Ovary (tissue), 9 donors: ENCODE results near the gene CAMTA1. TPM values are rescaled to one million over a fixed set of nuclear protein-coding genes. Genes with fewer than 3 reads are reported as not detected.

ENCODE experiments used
- DNase-seq, 5 donors: peaks; one replicate each; pipeline ENCODE4 v3.0.0-alpha.2; 2019 to 2020
- H3K27ac ChIP-seq, 2 donors: fragments of 200-600 bp; one replicate each; pipeline versions ENCODE4 v1.5.1 to v1.8.0; 2019 to 2022
- H3K27me3 ChIP-seq: fragments of 200-600 bp; one replicate; pipeline ENCODE4 v1.8.0; 2022
- H3K36me3 ChIP-seq: fragments of 200-600 bp; sonication (generic); one replicate; pipeline ENCODE4 v1.5.1; 2019
- H3K4me1 ChIP-seq: one replicate; pipeline ENCODE4 v1.8.1; 2013; ENCODE audit warnings: mild to moderate bottlenecking, moderate library complexity; ENCODE audit not compliant: insufficient read depth
- H3K4me3 ChIP-seq: fragments of 200-600 bp; sonication (generic); one replicate; pipeline ENCODE4 v1.5.1; 2017
- H3K9me3 ChIP-seq, 2 donors: fragments of 200-600 bp in 1 of 2; sonication (generic) in 1 of 2; one replicate each; pipeline versions ENCODE4 v1.5.1 to v1.8.1; 2013 to 2019; ENCODE audit warnings: mild to moderate bottlenecking in 1 of 2, moderate library complexity in 1 of 2
- CTCF ChIP-seq, 3 donors: fragments of 450-650 bp in 2 of 3; fragments of 200-600 bp in 1 of 3; IDR thresholded peaks; one replicate each; pipeline versions ENCODE4 v1.5.1 to v1.8.0; 2016 to 2022; ENCODE audit warnings: antibody characterized with exemption in 3 of 3, mild to moderate bottlenecking in 1 of 3
- EP300 ChIP-seq: sonication (generic); formaldehyde crosslinking; IDR thresholded peaks from one replicate; pipeline ENCODE4 v1.6.1; 2017; ENCODE audit warnings: antibody characterized with exemption
- POLR2A ChIP-seq: fragments of 450-650 bp; IDR thresholded peaks from one replicate; pipeline ENCODE4 v1.6.1; 2017; ENCODE audit warnings: antibody characterized with exemption, mild to moderate bottlenecking, moderate library complexity
- WGBS, 3 donors: extraction: QIAGEN DNeasy Blood & Tissue Kit in 1 of 3; methylation state at CpG; one replicate each; pipeline versions ENCODE4 v1.1.5 to v1.1.7; 2013 to 2017; 5-methylcytosine and 5-hydroxymethylcytosine counted together
- intact Hi-C, 4 donors: fragments of 100-400 bp; cut with DNase I; formaldehyde crosslinking; loops; one replicate each; pipeline versions ENCODE4 v1.11.0 to v1.15.1; 2022 to 2023
- polyA plus RNA-seq, 2 donors: library from polyadenylated mRNA; stranded (reverse); fragments of 200-250 nt in 1 of 2; fragments of 350-450 nt in 1 of 2; fragmentation: Illumina TruSeq in 1 of 2; extraction: RNeasy Lipid Tissue Mini Kit (QIAGEN cat#74804) in 1 of 2; gene quantifications; one replicate each; pipeline ENCODE4 v1.2.3, GENCODE V29; 2013 to 2014
- total RNA-seq, 7 donors: library from RNA; depleted of rRNA in 2 of 7; stranded (reverse); fragments of >200 nt in 2 of 7; fragmentation: NEBNext Ultra II Directional in 3 of 7; extraction: Animal tissue kit (Norgen Biotek cat#: 25700) in 3 of 7; gene quantifications; one replicate each; pipeline versions ENCODE4 v1.1.0 to v1.2.4, GENCODE V29; 2016 to 2023
- donor health status: DM: no; HTN: no; CAD: no; lungs with moderate emphysema.
- donor health status: DM: no; HTN: no; CAD: no.
- donor health status: Bipolar disorder and iron deficiency.
- donor health status: DM: yes; HTN: yes; CAD: no.
- donor health status: DM: no; HTN: no; CAD: no.
- donor health status: DM: yes; HTN: yes; CAD: no.

The CAMTA1 gene
- total and polyA plus RNA-seq, 9 donors, result 51.1 to 150 (median 67.4) TPM

- Histone ChIP-seq H3K27me3 (no peaks in the 10 kb centered on the region), H3K4me3 (no peak overlapping the region), H3K9me3 (peaks cover 0 to 4% of the 10 kb centered on the region in 2 donors), H3K4me1 (no peaks in the 10 kb centered on the region), H3K27ac (no peak overlapping the region), H3K36me3 (no peaks in the 10 kb centered on the region)
- intact Hi-C loops, result no loop called here
- WGBS, 3 donors, result 78 to 89% (median 82%) methylated on average over 4 of the region's 4 CpGs
- no peak for DNase-seq
- TF ChIP-seq CTCF (IDR thresholded peaks at IDR 0.05), result no peak
- no peak for TF ChIP-seq POLR2A
- no peak for TF ChIP-seq EP300
Measured at GRCh38 chr1:6850537-6850936, 65.3 kb downstream of the CAMTA1 start.

GRCh38 chr1:6852136-6852890 is 67.1 kb downstream of the CAMTA1 start:
- Histone ChIP-seq H3K4me3 (no peak overlapping the region), H3K9me3 (no peaks in the 10 kb centered on the region), H3K4me1 (no peaks in the 10 kb centered on the region), H3K36me3 (no peaks in the 10 kb centered on the region), H3K27me3 (no peaks in the 10 kb centered on the region), H3K27ac (no peak overlapping the region)
- no peak for TF ChIP-seq EP300
- no peak for TF ChIP-seq CTCF (IDR thresholded peaks at IDR 0.05)
- no peak for TF ChIP-seq POLR2A
- WGBS, 3 donors, result 97% methylated on average over 6 of the region's 6 CpGs
- DNase-seq, result no peak
- intact Hi-C loops, result no loop called here

- Histone ChIP-seq H3K4me1 (no peaks in the 10 kb centered on the region), H3K27me3 (no peaks in the 10 kb centered on the region), H3K4me3 (no peak overlapping the region), H3K27ac (no peak overlapping the region), H3K36me3 (no peaks in the 10 kb centered on the region), H3K9me3 (no peaks in the 10 kb centered on the region)
- DNase-seq, result no peak
- 95 to 96% (median 95%) methylated on average over 4 of the region's 4 CpGs for WGBS, 3 donors
- no peak for TF ChIP-seq POLR2A
- TF ChIP-seq CTCF (IDR thresholded peaks at IDR 0.05), result no peak
- TF ChIP-seq EP300, result no peak
- intact Hi-C loops, result no loop called here
Measured at GRCh38 chr1:6854166-6854565, 68.9 kb downstream of the CAMTA1 start.

- Histone ChIP-seq H3K27ac (no peak overlapping the region), H3K4me3 (no peak overlapping the region), H3K4me1 (peaks cover 7% of the 10 kb centered on the region), H3K36me3 (no peaks in the 10 kb centered on the region), H3K9me3 (no peaks in the 10 kb centered on the region), H3K27me3 (no peaks in the 10 kb centered on the region)
- no peak for DNase-seq
- intact Hi-C loops, result no loop called here
- 87 to 95% (median 92%) methylated on average over 2 of the region's 2 CpGs for WGBS, 3 donors
- TF ChIP-seq POLR2A (no peak), EP300 (no peak), CTCF (IDR thresholded peaks at IDR 0.05) (no peak)
Measured at GRCh38 chr1:6857831-6858230, 72.6 kb downstream of the CAMTA1 start.
